GM18520 (cell line): ENCODE results near the gene PRICKLE2.

Source experiments
- ATAC-seq: cut with Tn5 transposase; IDR thresholded peaks from one replicate; pipeline ENCODE4 v1.9.1; 2021; ENCODE audit not compliant: unreplicated experiment

The PRICKLE2 gene

GRCh38 chr3:64138656-64139375 is 86.5 kb downstream of the PRICKLE2 start:
- ATAC-seq, result no peak

- ATAC-seq, result no peak
These were observed 87.2 kb downstream of the PRICKLE2 start for GRCh38 chr3:64138046-64138445.

GRCh38 chr3:64134882-64135281 is 90.4 kb downstream of the PRICKLE2 start:
- ATAC-seq, result no peak

GRCh38 chr3:64133987-64134386 is 91.3 kb downstream of the PRICKLE2 start:
- no peak for ATAC-seq

- no peak for ATAC-seq
These were observed 92.0 kb downstream of the PRICKLE2 start for GRCh38 chr3:64133272-64133671.

- ATAC-seq, result no peak
These were observed 93.4 kb downstream of the PRICKLE2 start for GRCh38 chr3:64131725-64132469.

GRCh38 chr3:64130436-64130835 is 94.8 kb downstream of the PRICKLE2 start:
- ATAC-seq, result no peak

- no peak for ATAC-seq
These were observed 95.7 kb downstream of the PRICKLE2 start for GRCh38 chr3:64129581-64129980.

GRCh38 chr3:64129106-64129505 is 96.2 kb downstream of the PRICKLE2 start:
- no peak for ATAC-seq

- no peak for ATAC-seq
These were observed 99.7 kb downstream of the PRICKLE2 start for GRCh38 chr3:64125561-64125960.

- ATAC-seq, result no peak
These were observed 101.3 kb downstream of the PRICKLE2 start for GRCh38 chr3:64123931-64124330.

GRCh38 chr3:64122476-64122875 is 102.8 kb downstream of the PRICKLE2 start:
- no peak for ATAC-seq

- no peak for ATAC-seq
These were observed 103.4 kb downstream of the PRICKLE2 start for GRCh38 chr3:64121750-64122311.

- no peak for ATAC-seq
These were observed 104.4 kb downstream of the PRICKLE2 start for GRCh38 chr3:64120876-64121275.

GRCh38 chr3:64117483-64117882 is 107.8 kb downstream of the PRICKLE2 start:
- ATAC-seq, result no peak

GRCh38 chr3:64114651-64115050 is 110.6 kb downstream of the PRICKLE2 start:
- ATAC-seq, result no peak

GRCh38 chr3:64111872-64112271 is 113.4 kb downstream of the PRICKLE2 start:
- ATAC-seq, result no peak

GRCh38 chr3:64111083-64111482 is 114.2 kb downstream of the PRICKLE2 start:
- no peak for ATAC-seq

- no peak for ATAC-seq
These were observed 115.2 kb downstream of the PRICKLE2 start for GRCh38 chr3:64110071-64110470.

GRCh38 chr3:64109438-64109837 is 115.8 kb downstream of the PRICKLE2 start:
- ATAC-seq, result no peak

- ATAC-seq, result no peak
These were observed 116.4 kb downstream of the PRICKLE2 start for GRCh38 chr3:64108784-64109317.

GRCh38 chr3:64108231-64108630 is 117.0 kb downstream of the PRICKLE2 start:
- no peak for ATAC-seq
